GF-D8 (cell line): ENCODE measurements around the gene KCNAB1.

Experiments
- DNase-seq: peaks from one replicate; lab custom pipeline; 2025; lab: John Stamatoyannopoulos, UW

Gene KCNAB1

DNA sequence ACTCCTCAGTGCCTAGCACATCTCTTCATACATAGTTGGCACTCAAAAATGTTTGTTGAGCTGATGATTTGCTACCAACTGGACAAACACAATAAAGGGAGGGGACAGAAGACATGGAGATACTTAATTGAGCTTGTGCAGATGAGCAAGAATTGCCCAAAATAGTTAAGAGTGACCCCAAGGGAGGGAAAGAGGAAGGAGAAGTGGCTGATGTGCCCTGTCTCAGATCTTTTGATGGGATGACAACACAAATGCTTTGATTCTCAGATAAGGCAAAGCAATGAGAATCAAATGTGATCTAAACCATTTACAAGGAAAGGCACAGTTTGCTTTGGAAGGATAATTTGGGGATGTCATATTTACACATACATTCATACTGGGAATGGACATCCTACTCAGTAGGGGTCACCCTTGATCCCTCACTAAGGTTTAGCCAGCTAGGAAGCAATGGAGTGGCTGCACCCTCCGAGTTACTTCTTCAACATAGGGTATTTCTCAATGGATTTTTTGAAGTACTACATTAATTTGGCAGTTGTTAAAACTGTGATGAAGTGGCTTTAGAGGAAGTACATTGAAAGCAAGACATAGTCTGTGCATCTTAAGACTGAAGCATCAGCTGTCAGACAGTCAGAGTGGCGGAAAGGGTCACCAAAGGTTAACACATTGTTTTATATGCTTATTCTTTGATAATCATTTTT, 456.4 kb downstream of the KCNAB1 start:
- DNase-seq, result no peak

DNA sequence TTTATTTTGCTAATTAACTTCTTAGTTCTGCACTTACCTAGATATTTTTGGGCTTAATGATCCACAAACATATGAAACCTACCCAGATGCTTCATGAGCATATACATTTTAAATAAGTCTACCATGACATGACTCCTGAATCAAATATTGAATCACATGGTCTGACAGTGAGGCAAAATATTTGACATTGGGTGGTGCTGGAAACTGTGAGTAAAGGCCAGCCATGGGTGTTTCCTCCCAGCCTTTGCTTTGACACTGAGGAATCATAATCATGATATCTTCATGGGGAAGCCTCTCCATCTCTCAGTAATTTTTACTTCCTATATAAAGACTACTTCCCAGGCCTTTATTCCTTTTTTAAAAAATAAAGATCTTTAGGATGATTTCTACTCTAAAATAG, 457.4 kb downstream of the KCNAB1 start:
- DNase-seq, result no peak

DNA sequence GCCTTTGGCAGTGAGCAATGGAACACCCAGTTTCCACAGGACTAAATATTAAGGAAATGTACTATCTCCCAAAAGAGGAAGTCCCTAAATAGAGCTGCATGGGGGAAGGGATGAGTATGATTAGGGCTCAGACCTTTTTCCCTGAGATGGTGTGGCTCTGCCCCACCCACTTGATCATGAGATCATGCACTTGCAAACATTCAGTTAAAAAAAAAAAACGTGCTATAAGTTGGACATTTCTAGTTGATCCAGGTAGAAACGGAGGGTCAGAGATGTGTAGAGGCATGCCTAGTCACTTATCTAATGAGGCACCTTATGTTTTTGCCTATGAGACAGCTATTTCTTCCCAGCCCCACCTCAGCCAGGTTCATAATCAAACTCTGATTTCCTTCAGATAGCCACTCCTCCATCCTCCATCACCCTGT, 459.1 kb downstream of the KCNAB1 start:
- no peak for DNase-seq

DNA sequence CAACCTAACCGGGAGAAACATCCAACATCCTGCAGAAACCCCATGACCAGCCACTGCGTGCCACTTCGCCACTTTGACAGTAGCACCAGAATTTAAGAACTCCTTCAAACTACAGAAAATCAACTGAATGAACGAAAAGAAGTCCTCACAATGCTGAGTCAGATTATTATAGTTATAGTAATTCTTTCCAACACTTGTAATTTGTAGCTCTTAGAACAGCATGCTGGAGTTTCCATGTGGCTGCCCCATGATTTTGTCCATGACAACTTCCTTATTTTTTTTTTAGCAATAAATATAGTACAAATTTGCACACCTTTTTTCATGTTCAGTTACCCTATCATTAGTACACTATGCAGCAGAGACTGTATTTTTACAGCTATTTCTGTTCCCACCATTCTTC, 460.7 kb downstream of the KCNAB1 start:
- no peak for DNase-seq

DNA sequence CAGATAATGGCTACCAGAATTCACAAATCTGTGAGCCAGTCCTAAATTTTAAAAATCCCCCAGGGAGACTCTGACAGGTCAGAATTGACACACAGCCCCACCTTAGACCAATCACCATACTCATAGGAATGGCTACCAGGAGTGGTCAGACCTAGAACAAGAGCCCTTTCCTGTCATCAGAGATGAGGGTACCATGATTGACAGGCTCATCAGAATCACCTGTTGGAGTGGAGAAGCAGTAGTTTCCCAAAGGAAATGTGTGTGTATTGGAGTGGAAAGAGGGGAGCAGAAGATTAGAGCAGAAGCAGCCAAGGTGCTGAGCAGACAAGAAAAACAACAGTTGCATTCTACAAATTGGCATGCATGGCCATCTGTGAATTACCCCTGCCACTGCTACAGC, 461.6 kb downstream of the KCNAB1 start:
- DNase-seq, result no peak

DNA sequence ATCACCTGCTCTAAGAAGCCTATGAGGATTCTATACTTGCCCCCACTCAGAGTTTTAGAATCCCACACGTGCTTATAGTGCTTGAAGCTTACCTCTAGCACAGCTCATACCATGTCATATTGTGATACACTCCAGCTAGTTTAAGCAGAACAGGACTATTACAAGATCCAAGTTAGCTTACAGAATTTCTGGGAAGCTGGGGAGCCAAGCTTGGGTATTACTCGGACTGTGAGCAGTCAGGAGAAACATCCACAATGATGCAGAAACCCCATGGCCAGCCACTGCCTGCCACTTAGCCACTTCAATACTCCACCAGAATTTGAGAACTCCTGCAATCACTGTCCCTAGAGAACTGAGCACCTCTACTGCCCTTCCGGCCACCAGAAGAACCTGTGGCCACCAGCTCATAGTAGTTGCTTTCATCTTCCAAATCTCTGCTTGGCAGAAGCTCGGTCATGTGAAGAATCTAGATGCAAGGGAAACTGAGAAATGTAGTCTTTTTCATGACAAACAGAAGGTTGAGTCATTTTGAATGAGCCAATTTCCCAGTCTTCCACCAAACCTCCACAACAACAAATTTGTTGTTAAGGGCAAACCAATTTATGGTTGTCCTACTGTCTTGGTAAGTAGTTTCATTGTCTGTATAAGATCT, 462.3 kb downstream of the KCNAB1 start:
- no peak for DNase-seq

DNA sequence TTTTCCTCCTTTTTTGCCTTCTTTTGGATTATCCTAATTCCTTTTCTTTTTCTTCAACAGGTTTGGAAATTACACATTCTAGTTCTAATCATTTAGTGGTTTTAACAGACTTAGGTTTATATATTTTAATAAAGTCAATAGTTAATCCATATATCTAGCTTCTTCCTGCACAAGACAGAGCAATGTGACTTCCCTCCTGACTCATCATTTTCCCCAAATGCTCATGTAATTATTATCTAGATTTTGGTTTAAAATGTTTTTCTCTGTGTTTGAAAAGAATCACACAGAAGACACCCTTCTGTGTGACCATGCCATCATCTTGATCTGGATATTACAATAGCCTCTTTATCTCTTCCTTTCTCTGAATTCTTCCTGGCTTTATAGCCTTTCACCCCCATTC, 463.1 kb downstream of the KCNAB1 start:
- DNase-seq, result no peak

DNA sequence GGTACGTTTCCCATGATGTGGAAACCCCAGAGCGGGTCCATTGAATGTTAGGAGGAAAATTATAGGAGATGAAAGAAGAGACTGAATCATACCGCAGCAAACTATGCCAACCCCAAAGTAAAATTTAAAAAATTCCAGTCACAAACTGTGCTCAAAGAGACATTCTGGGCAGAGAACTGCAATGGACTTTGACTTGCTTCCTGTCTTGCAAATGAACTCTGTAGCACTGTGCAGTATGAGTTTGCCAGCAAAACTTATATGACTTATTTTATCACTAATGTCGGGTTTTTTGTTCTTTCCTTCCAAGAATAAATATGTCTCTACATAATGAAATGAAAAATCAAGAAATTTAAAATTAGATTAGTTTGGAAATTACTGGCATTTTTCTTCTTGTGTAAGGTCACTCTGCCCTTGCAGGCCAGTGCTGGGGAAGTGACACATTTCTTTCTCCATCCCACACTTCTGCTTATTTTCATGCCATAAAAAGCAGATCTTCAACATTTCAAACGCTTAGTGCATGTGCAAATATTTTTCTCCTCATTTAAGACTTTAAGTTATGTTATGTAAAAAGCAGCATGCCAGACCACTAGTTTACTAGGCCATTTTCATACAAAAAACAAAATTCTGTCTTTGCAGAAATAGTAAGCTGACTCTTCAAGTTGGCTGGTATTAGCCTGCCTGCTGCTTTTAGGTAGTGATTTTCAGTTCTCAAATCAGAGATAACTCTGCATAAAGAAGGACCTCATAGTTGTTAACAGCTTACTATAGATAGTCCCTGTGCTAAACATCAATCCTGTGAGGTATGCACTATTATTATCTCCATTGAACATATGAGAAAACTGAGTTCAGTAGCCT, 466.8 kb downstream of the KCNAB1 start:
- DNase-seq, result peak; percentile 49

DNA sequence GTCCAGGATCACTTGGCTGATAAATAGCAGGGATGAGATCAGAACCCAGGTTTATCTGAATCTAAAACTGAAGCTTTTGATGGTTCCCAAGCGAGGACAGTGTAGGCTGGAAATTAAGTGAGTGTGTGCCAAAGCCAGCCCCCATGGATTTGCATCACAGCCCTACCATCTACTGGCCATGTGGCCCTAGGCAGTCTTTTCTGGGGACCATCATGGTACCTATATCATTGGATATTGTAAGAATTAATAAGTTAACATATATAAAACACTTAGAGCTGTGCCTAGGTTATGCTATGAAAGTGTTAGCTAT, 467.3 kb downstream of the KCNAB1 start:
- no peak for DNase-seq
